Testis (tissue), 3 donors: ENCODE results near the gene HK3. TPM values are rescaled to one million over a fixed set of nuclear protein-coding genes. Genes with fewer than 3 reads are reported as not detected.

Experiments
- DNase-seq: peaks from one replicate; pipeline ENCODE4 v3.0.0-alpha.2; 2019
- H3K27ac ChIP-seq, 2 donors: fragments of 200-600 bp; sonication (generic); one replicate each; pipeline ENCODE4 v1.5.1; 2019
- H3K27me3 ChIP-seq: fragments of 200-600 bp; sonication (generic); one replicate; pipeline ENCODE4 v1.5.1; 2019
- H3K36me3 ChIP-seq: fragments of 200-600 bp; sonication (generic); one replicate; pipeline ENCODE4 v1.5.1; 2017; ENCODE audit warnings: low read depth; ENCODE audit errors: missing control alignments
- H3K4me1 ChIP-seq: fragments of 200-600 bp; sonication (generic); one replicate; pipeline ENCODE4 v1.5.1; 2019
- H3K4me3 ChIP-seq, 2 donors: fragments of 200-600 bp; sonication (generic); one replicate each; pipeline ENCODE4 v1.5.1; 2017 to 2019
- H3K9me3 ChIP-seq: fragments of 200-600 bp; sonication (generic); one replicate; pipeline ENCODE4 v1.5.1; 2017
- POLR2A ChIP-seq: fragments of 450-650 bp; IDR thresholded peaks from one replicate; pipeline ENCODE4 v1.6.1; 2017; ENCODE audit warnings: antibody characterized with exemption, mild to moderate bottlenecking, moderate library complexity
- WGBS, 2 donors: methylation state at CpG; one replicate each; pipeline ENCODE4 v1.1.5; 2018; 5-methylcytosine and 5-hydroxymethylcytosine counted together
- intact Hi-C: fragments of 100-400 bp; cut with DNase I; formaldehyde crosslinking; loops from one replicate; pipeline ENCODE4 v1.15.1; 2023; ENCODE audit warnings: low total_unique reads
- polyA plus RNA-seq: library from polyadenylated mRNA; stranded (reverse); fragments of 350-450 nt; fragmentation: Illumina TruSeq; extraction: RNeasy Lipid Tissue Mini Kit (QIAGEN cat#74804); gene quantifications from one replicate; pipeline ENCODE4 v1.2.3, GENCODE V29; 2014; ENCODE audit warnings: low read depth, low replicate concordance; ENCODE audit not compliant: insufficient read depth
- total RNA-seq, 2 donors: library from RNA; depleted of rRNA; stranded (reverse); fragments of >200 nt; gene quantifications; one replicate each; pipeline ENCODE4 v1.2.3, GENCODE V29; 2016
- TF ChIP-seq, protein P1 (sequence below), 3 experiments: fragments of 450-650 bp in 2 of 3; fragments of 200-600 bp in 1 of 3; sonication (generic) in 1 of 3; IDR thresholded peaks; one replicate each; pipeline ENCODE4 v1.5.1; 2016 to 2019; ENCODE audit warnings: antibody characterized with exemption in 3 of 3, mild to moderate bottlenecking in 2 of 3, moderate library complexity in 1 of 3

Gene HK3
- total and polyA plus RNA-seq, 3 donors from 2014 or later, result 6.3 to 10.9 (median 6.4) TPM

DNA sequence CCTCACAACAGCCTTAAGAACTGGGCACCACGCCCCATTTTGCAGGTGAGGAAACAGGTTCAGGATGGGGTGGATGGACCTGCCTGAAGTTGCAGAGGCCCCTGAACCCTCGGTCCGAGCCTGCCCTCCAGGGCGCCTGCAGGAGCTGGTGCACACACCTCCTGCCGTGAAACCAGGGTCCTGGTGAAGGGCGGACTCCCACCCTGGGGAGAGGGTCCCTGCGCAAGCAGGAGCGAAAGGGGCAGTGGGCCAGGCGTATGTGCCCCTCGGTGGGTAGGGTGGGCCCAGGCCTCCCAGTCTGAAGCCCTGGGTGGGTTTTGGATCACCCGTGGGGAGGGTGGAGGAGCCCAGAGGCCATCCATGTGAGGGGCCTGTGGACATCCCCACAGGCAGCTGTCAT, 37.9 kb downstream of the HK3 start:
- Histone ChIP-seq H3K9me3 (no peaks in the 10 kb centered on the region), H3K4me1 (no peaks in the 10 kb centered on the region), H3K4me3 (no peak overlapping the region), H3K36me3 (no peaks in the 10 kb centered on the region), H3K27me3 (no peaks in the 10 kb centered on the region), H3K27ac (no peak overlapping the region)
- TF ChIP-seq, protein P1, sequence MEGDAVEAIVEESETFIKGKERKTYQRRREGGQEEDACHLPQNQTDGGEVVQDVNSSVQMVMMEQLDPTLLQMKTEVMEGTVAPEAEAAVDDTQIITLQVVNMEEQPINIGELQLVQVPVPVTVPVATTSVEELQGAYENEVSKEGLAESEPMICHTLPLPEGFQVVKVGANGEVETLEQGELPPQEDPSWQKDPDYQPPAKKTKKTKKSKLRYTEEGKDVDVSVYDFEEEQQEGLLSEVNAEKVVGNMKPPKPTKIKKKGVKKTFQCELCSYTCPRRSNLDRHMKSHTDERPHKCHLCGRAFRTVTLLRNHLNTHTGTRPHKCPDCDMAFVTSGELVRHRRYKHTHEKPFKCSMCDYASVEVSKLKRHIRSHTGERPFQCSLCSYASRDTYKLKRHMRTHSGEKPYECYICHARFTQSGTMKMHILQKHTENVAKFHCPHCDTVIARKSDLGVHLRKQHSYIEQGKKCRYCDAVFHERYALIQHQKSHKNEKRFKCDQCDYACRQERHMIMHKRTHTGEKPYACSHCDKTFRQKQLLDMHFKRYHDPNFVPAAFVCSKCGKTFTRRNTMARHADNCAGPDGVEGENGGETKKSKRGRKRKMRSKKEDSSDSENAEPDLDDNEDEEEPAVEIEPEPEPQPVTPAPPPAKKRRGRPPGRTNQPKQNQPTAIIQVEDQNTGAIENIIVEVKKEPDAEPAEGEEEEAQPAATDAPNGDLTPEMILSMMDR (IDR thresholded peaks at IDR 0.05), result no peak
- TF ChIP-seq POLR2A, result no peak
- 82 to 100% methylated on average over 1 to 10 of the region's 11 CpGs for WGBS, 2 donors
- intact Hi-C loops, result no loop called here
- DNase-seq, result no peak

DNA sequence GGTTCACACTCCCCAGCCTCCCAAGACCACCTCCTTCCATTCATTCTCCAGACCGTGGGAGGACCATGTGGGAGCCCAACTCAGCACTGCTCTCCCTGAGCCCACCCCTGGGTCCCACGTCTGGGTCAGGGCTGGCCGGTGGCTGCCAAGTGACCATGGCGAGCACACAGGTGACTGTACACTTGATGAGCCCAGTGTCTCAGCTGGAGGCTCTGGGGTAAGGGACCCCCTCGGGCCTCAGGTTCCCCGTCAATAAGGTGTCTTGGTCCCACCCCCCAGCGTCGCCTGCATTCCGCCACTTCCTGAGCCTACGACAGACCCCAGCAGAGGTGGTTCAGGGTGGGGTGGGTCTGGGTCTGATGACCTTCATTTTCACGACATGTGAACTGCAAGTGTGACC, 38.8 kb downstream of the HK3 start:
- no peaks in the 10 kb centered on the region for H3K9me3 ChIP-seq
- intact Hi-C loops, result no loop called here
- H3K36me3 ChIP-seq, result no peaks in the 10 kb centered on the region

DNA sequence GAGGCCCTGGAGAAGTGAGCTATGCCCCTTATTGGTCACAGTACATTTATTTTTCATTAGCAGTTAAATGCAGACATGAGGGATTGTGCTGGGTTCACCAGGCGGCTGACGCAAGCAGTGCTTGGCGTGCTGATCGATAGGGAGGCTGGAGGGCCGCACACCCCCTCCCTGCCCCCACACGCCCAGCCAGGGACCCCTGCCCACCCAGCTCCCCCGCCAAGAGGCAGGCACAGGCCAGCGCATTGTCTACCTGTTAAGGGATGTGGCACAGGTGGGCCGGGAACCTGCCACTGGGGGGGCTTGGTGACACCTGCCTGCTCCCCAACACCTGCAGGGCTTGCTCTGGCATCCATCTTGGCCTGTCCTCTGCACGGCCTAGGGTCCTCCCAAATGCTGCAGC, 39.2 kb downstream of the HK3 start:
- 82 to 94% methylated on average over 2 to 9 of the region's 10 CpGs for WGBS, 2 donors
- H3K4me3 ChIP-seq, result no peak overlapping the region
- H3K36me3 ChIP-seq, result no peaks in the 10 kb centered on the region
- H3K9me3 ChIP-seq, result no peaks in the 10 kb centered on the region
- no peak overlapping the region for H3K27ac ChIP-seq
- H3K4me1 ChIP-seq, result no peaks in the 10 kb centered on the region
- no peaks in the 10 kb centered on the region for H3K27me3 ChIP-seq
- TF ChIP-seq, protein P1 (IDR thresholded peaks at IDR 0.05), result no peak
- no peak for TF ChIP-seq POLR2A
- no peak for DNase-seq
- intact Hi-C loops, result no loop called here

More for the DNA sequence above, 38.8 kb downstream of the HK3 start:
- no peak overlapping the region for H3K4me3 ChIP-seq
- H3K27me3 ChIP-seq, result no peaks in the 10 kb centered on the region
- WGBS, 2 donors, result 72 to 84% methylated on average over 10 to 11 of the region's 11 CpGs
- TF ChIP-seq POLR2A, result no peak
- TF ChIP-seq, protein P1 (IDR thresholded peaks at IDR 0.05), result no peak
- no peak for DNase-seq
- H3K4me1 ChIP-seq, result no peaks in the 10 kb centered on the region
- H3K27ac ChIP-seq, result no peak overlapping the region

DNA sequence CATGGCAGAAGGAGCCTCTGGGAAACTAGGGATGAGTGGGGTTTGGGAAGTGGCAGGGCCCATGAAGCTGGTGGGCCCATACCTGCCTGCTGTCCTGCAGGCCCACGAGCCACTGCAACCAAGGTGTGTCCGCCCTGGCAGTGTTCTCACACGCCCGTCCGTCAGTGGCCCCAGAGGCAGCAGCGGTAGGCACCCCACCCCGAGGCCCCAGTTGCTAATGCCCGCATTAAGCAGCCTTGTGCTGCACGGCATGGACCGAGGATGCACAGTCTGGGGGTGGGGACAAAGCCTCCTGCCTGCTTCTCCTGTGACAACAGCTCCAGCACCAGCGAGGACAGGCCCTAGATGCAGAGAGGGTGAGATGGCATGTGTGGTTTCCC, 41.3 kb downstream of the HK3 start:
- Histone ChIP-seq H3K9me3 (no peaks in the 10 kb centered on the region), H3K27ac (no peak overlapping the region), H3K4me3 (no peak overlapping the region), H3K4me1 (no peaks in the 10 kb centered on the region), H3K27me3 (no peaks in the 10 kb centered on the region), H3K36me3 (no peaks in the 10 kb centered on the region)
- no peak for DNase-seq
- no peak for TF ChIP-seq POLR2A
- TF ChIP-seq, protein P1 (IDR thresholded peaks at IDR 0.05), result no peak
- intact Hi-C loops, result no loop called here
- 70 to 85% methylated on average over 2 to 11 of the region's 11 CpGs for WGBS, 2 donors

DNA sequence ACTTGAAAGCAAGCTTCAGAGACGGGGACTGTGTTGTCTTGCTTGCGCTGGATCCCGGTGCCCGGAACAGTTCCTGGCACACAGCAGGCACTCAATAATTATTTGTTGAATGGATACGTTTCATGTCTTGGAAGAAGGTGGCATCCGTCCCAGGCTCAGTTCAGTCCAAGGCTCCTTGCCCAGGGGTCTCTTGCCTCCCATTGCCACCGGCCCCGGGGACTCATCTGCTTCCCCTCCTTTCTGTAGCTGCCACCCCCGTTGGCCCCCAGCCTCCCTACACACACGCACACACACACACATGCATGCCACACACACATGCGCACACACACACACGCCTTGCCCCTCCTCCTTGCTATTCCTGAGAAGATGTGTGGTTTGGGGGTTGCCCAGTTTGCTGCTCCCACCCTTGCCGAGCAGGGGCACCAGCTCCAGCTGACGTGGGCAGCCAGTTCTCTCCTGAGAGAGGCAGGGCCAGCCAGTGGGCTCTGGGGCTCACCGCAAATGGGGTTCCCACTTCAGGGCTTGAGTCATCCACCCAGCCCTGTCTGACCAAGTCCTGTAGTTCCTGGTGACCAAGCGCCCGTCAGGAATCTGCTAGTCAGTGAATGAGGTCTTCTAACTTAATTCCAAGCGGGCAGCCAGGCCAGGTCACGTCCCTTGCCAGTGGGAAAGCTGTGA, 41.8 kb downstream of the HK3 start:
- Histone ChIP-seq H3K36me3 (no peaks in the 10 kb centered on the region), H3K4me3 (no peak overlapping the region), H3K9me3 (no peaks in the 10 kb centered on the region), H3K27ac (no peak overlapping the region), H3K4me1 (no peaks in the 10 kb centered on the region), H3K27me3 (no peaks in the 10 kb centered on the region)
- intact Hi-C loops, result no loop called here
- no peak for DNase-seq
- TF ChIP-seq, protein P1 (IDR thresholded peaks at IDR 0.05), result no peak
- no peak for TF ChIP-seq POLR2A
- WGBS, 2 donors, result 71 to 76% methylated on average over 17 to 19 of the region's 19 CpGs
